Motor neuron (in vitro differentiated cells): ENCODE data around the gene CEBPB. TPM values are rescaled to one million over a fixed set of nuclear protein-coding genes. Genes with fewer than 3 reads are reported as not detected.

Source experiments
- total RNA-seq, 8 experiments: library from RNA; unstranded; fragments of 300-600 nt; gene quantifications; 2 replicates each; pipeline versions ENCODE4 v1.2.3 to v1.2.4, GENCODE V29; 2022

CEBPB gene
- total RNA-seq, 8 experiments from 2014 or later, result 3.3 to 19.4 (median 8.9) TPM

Other genes starting within 250 kb of the CEBPB start
- gene SNAI1, start 207.8 kb upstream of the CEBPB start, total RNA-seq, result 1 to 10 TPM in 6 of 8 experiments, under 1 TPM in 2; 0.66 to 5.2 (median 1.9) TPM
- 100 to 1,000 TPM in 2 of 8 experiments, 10 to 100 TPM in 6; 55.7 to 158 (median 87.4) TPM for gene UBE2V1, start 77.7 kb upstream of the CEBPB start, total RNA-seq
- gene PEDS1, start 37.1 kb upstream of the CEBPB start, total RNA-seq, result 10 to 100 TPM in 6 of 8 experiments, 1 to 10 TPM in 2; 6.9 to 43.7 (median 19.8) TPM